HepG2 (cell line): ENCODE measurements around the gene TGM3. TPM values are rescaled to one million over a fixed set of nuclear protein-coding genes. Genes with fewer than 3 reads are reported as not detected.

Experiments
- ARID5B ChIP-seq: IDR thresholded peaks from 2 replicates; pipeline ENCODE4 v1.4.0; 2020; ENCODE audit warnings: mild to moderate bottlenecking, missing genetic modification reagents
- GMEB2 ChIP-seq: IDR thresholded peaks from 2 replicates; pipeline ENCODE4 v1.6.1; 2016; ENCODE audit warnings: missing biosample characterization, missing genetic modification reagents, low read depth
- GTF3A ChIP-seq: sonication (generic); formaldehyde crosslinking; conservative IDR thresholded peaks from 2 replicates; pipeline ENCODE4 v1.4.0; 2020; ENCODE audit warnings: mild to moderate bottlenecking, missing genetic modification reagents
- NCOA2 ChIP-seq: sonication (generic); formaldehyde crosslinking; IDR thresholded peaks from 2 replicates; pipeline ENCODE4 v1.8.0; 2022; ENCODE audit warnings: inconsistent platforms
- PITX1 ChIP-seq: sonication (generic); formaldehyde crosslinking; IDR thresholded peaks from 2 replicates; pipeline ENCODE4 v1.5.1; 2020; ENCODE audit warnings: mild to moderate bottlenecking, missing genetic modification reagents
- RXRB ChIP-seq: IDR thresholded peaks from 2 replicates; pipeline ENCODE4 v1.6.1; 2016; ENCODE audit warnings: borderline replicate concordance, missing genetic modification reagents, missing compliant biosample characterization
- TCF7 ChIP-seq: sonication (generic); IDR thresholded peaks from 2 replicates; pipeline ENCODE4 v1.6.1; 2016; ENCODE audit warnings: antibody characterized with exemption, low read depth
- TOPORS ChIP-seq: sonication (generic); formaldehyde crosslinking; IDR thresholded peaks from 2 replicates; pipeline ENCODE4 v1.8.0; 2023; ENCODE audit warnings: mild to moderate bottlenecking, missing genetic modification reagents
- ZNF460 ChIP-seq: sonication (generic); formaldehyde crosslinking; IDR thresholded peaks from 2 replicates; pipeline ENCODE4 v1.5.1; 2020; ENCODE audit warnings: missing genetic modification reagents, mild to moderate bottlenecking, borderline replicate concordance
- ZNF615 ChIP-seq: sonication (generic); formaldehyde crosslinking; IDR thresholded peaks from 2 replicates; pipeline ENCODE4 v1.5.0; 2020; ENCODE audit warnings: mild to moderate bottlenecking, missing genetic modification reagents, borderline replicate concordance
- ZNF691 ChIP-seq: sonication (generic); formaldehyde crosslinking; IDR thresholded peaks from 2 replicates; pipeline ENCODE4 v1.4.0; 2020; ENCODE audit warnings: missing genetic modification reagents, low read depth, mild to moderate bottlenecking, borderline replicate concordance
- polyA plus RNA-seq, 8 experiments: library from polyadenylated mRNA; depleted of rRNA in 3 of 8; stranded (reverse) in 7 of 8; unstranded in 1 of 8; fragments of >200 nt; fragmentation: Illumina TruSeq in 4 of 8; extraction: Trizol in 4 of 8; gene quantifications; 2 replicates each; pipeline versions ENCODE4 v1.2.1 to v1.2.3, GENCODE V29; 2011 to 2016; ENCODE audit warnings: low read depth in 4 of 8, missing spikeins in 1 of 8, mixed read lengths in 1 of 8; ENCODE audit not compliant: insufficient read depth in 1 of 8
- total RNA-seq, 5 experiments: library from RNA; depleted of rRNA; stranded (reverse); fragments of >200 nt; fragmentation: Illumina TruSeq; extraction: Trizol; gene quantifications; 2 replicates each; pipeline ENCODE4 v1.2.3, GENCODE V29; 2016; ENCODE audit warnings: low read depth in 1 of 5

The TGM3 gene
- total and polyA plus RNA-seq, 2 of the 13 experiments (the other 11 are each of a cell fraction or from before 2014, with no cell fraction given), result not detected

GRCh38 chr20:2287504-2287903, 8.3 kb upstream of the TGM3 start (continued):
- TF ChIP-seq ZNF460 (CRISPR knock-in tag), result peak; percentile 86; the same call in 1 of the 2 replicates
- 0 out of 2 replicates have a peak, but pooled peaks have one; percentile 13 for TF ChIP-seq RXRB (CRISPR knock-in tag)
- no peak for TF ChIP-seq TOPORS (CRISPR knock-in tag)
- no peak for TF ChIP-seq TCF7
- no peak for TF ChIP-seq GTF3A (CRISPR knock-in tag)
- no peak for TF ChIP-seq ZNF691 (CRISPR knock-in tag)
- peak; percentile 16; the same call in 1 of the 2 replicates for TF ChIP-seq ARID5B (CRISPR knock-in tag)
- TF ChIP-seq NCOA2 (CRISPR knock-in tag), result peak; percentile 25; the same call in 1 of the 2 replicates
- TF ChIP-seq PITX1, result no peak
- no peak for TF ChIP-seq GMEB2
- no peak for TF ChIP-seq ZNF615 (CRISPR knock-in tag)
- TF ChIP-seq, all 625 proteins: peak for 14
